ENCODE data around the gene DCST2. TPM values are rescaled to one million over a fixed set of nuclear protein-coding genes. Genes with fewer than 3 reads are reported as not detected.

DCST2 gene
- polyA plus RNA-seq, 3 donors, result 2.6 TPM; not detected in 2

GRCh38 chr1:155051342-155051776 lies 17.8 kb upstream of the DCST2 start:
- H3K27me3 Mint-ChIP-seq (ENCODE audit: low read depth in 3 of 3), result peaks cover 0 to 2% (median 1%) of the 10 kb centered on the region in 3 donors
- H3K79me2 ChIP-seq (ENCODE audit: insufficient read depth, low read length), result peaks cover 22% of the 10 kb centered on the region

DNA sequence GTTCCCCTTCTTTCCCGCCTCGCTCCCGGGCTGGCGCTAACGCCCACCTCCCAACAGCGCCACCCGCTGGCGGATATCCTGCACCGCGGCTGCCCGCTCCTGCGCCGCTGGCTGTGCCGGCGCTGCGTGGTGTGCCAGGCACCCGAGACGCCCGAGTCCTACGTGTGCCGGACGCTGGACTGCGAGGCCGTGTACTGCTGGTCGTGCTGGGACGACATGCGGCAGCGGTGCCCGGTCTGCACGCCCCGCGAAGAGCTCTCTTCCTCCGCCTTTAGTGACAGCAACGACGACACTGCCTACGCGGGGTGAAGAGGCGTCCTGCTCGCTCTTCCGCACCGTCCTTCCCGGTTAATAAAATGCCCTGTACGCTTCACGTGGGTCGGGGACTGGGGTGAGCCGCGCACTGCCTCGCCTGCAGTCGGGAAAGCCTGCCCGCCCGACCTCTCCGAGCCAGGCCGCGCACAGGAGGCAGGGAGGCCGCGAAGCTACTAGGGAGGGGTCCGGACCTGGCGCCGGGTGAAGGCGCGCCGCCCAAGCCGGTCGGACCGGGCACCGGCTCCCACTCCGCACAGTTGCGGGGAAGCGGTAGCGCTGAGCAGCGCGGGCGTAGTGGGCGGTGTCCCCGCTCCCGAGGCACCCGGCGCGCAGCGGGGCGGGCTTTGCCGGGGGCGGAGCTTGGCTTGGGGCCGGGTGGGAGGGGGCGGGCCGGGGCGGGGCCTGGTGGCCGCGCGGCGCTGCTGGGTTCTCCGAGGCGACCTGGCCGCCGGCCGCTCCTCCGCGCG lies 17.2 kb upstream of the DCST2 start, which contains the start of gene ADAM15:
ADAM15 (plus strand) TSS at position 757 of the 782 bp plus-strand sequence. CDS start 71 bp downstream, outside the sequence.
- Histone ChIP-seq H3K36me3 (replicated peaks in 1 of 2; ENCODE audit: control insufficient read depth in 1 of 2, insufficient read depth in 2 of 2, low read length in 2 of 2) (peaks cover 20 to 22% of the 10 kb centered on the region in 2 donors), H3K4me2 (replicated peaks; ENCODE audit: extremely low read depth, low read length, poor library complexity, severe bottlenecking) (peak within 1 kb of the TSS; percentile 100), H3K79me2 (ENCODE audit: insufficient read depth, low read length) (peaks cover 20% of the 10 kb centered on the region), H3K4me1 (ENCODE audit: control insufficient read depth in 1 of 2, insufficient read depth in 2 of 2, low read length in 2 of 2) (peaks cover 28 to 42% of the 10 kb centered on the region in 2 donors), H3K27me3 (ENCODE audit: control insufficient read depth in 2 of 2, insufficient read depth in 2 of 2, low read length in 2 of 2) (no peaks in the 10 kb centered on the region), H3K9me3 (replicated peaks in 1 of 2; ENCODE audit: control insufficient read depth in 1 of 2, insufficient read depth in 1 of 2, low read length in 2 of 2) (no peaks in the 10 kb centered on the region), H3K4me3 (replicated peaks in 1 of 3; ENCODE audit: low read depth in 2 of 3, low read length in 3 of 3) (peak within 1 kb of the TSS; percentile 60 to 96 (median 84)), H4K20me1 (ENCODE audit: insufficient read depth, low read length) (peaks cover 40% of the 10 kb centered on the region), H2AFZ (ENCODE audit: insufficient read depth, low read depth, low read length, poor library complexity, severe bottlenecking) (peak within 1 kb of the TSS; percentile 95), H3K27ac (ENCODE audit: low read depth in 1 of 2, low read length in 2 of 2) (peak within 1 kb of the TSS; percentile 54 to 79), H3K9ac (ENCODE audit: insufficient read depth, low read length, poor library complexity, severe bottlenecking) (peak within 1 kb of the TSS; percentile 75)
- TF ChIP-seq, protein P1, sequence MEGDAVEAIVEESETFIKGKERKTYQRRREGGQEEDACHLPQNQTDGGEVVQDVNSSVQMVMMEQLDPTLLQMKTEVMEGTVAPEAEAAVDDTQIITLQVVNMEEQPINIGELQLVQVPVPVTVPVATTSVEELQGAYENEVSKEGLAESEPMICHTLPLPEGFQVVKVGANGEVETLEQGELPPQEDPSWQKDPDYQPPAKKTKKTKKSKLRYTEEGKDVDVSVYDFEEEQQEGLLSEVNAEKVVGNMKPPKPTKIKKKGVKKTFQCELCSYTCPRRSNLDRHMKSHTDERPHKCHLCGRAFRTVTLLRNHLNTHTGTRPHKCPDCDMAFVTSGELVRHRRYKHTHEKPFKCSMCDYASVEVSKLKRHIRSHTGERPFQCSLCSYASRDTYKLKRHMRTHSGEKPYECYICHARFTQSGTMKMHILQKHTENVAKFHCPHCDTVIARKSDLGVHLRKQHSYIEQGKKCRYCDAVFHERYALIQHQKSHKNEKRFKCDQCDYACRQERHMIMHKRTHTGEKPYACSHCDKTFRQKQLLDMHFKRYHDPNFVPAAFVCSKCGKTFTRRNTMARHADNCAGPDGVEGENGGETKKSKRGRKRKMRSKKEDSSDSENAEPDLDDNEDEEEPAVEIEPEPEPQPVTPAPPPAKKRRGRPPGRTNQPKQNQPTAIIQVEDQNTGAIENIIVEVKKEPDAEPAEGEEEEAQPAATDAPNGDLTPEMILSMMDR (IDR thresholded peaks at IDR 0.05), result peak; percentile 99
- peaks cover 18 to 20% of the 10 kb centered on the region in 2 donors for H3K36me3 Mint-ChIP-seq
- peak; percentile 81 to 88 (median 85) for DNase-seq
- H3K9me3 Mint-ChIP-seq, result no peaks in the 10 kb centered on the region
- peaks cover 26% of the 10 kb centered on the region for H3K4me1 Mint-ChIP-seq
- intact Hi-C loops (cut with micrococcal nuclease), result loop anchor here (5.0 kb wide), 3 partner anchors 37 to 48 kb away; partner anchors contain the start of gene ZBTB7B (in 1 of the 2)
- under 1% methylated on average over 95 of the region's 99 CpGs for WGBS (ENCODE audit: insufficient coverage)
- peak within 1 kb of the TSS; percentile 90 to 95 for H3K4me3 Mint-ChIP-seq
- H3K27me3 Mint-ChIP-seq (ENCODE audit: low read depth in 3 of 3), result peaks cover 0 to 5% (median 1%) of the 10 kb centered on the region in 3 donors
- peak within 1 kb of the TSS; percentile 73 to 93 (median 89) for H3K27ac Mint-ChIP-seq

More at GRCh38 chr1:155051342-155051776, 17.8 kb upstream of the DCST2 start:
- Histone ChIP-seq H3K4me3 (replicated peaks in 1 of 3; ENCODE audit: low read depth in 2 of 3, low read length in 3 of 3) (peak overlapping the region; percentile 60 to 96 (median 81)), H3K27me3 (ENCODE audit: control insufficient read depth in 2 of 2, insufficient read depth in 2 of 2, low read length in 2 of 2) (no peaks in the 10 kb centered on the region), H3K27ac (ENCODE audit: low read depth in 1 of 2, low read length in 2 of 2) (peak overlapping the region; percentile 54 to 79), H3K9ac (ENCODE audit: insufficient read depth, low read length, poor library complexity, severe bottlenecking) (peak overlapping the region; percentile 75), H4K20me1 (ENCODE audit: insufficient read depth, low read length) (peaks cover 46% of the 10 kb centered on the region), H3K36me3 (replicated peaks in 1 of 2; ENCODE audit: control insufficient read depth in 1 of 2, insufficient read depth in 2 of 2, low read length in 2 of 2) (peaks cover 26 to 28% of the 10 kb centered on the region in 2 donors), H3K4me2 (replicated peaks; ENCODE audit: extremely low read depth, low read length, poor library complexity, severe bottlenecking) (peak overlapping the region; percentile 100), H2AFZ (ENCODE audit: insufficient read depth, low read depth, low read length, poor library complexity, severe bottlenecking) (peak overlapping the region; percentile 72), H3K4me1 (ENCODE audit: control insufficient read depth in 1 of 2, insufficient read depth in 2 of 2, low read length in 2 of 2) (peaks cover 28 to 42% of the 10 kb centered on the region in 2 donors), H3K9me3 (replicated peaks in 1 of 2; ENCODE audit: control insufficient read depth in 1 of 2, insufficient read depth in 1 of 2, low read length in 2 of 2) (no peaks in the 10 kb centered on the region)
- 0% methylated on average over 31 of the region's 31 CpGs for WGBS (ENCODE audit: insufficient coverage)
- TF ChIP-seq, protein P1 (IDR thresholded peaks at IDR 0.05), result no peak
- Mint-ChIP-seq H3K9me3 (no peaks in the 10 kb centered on the region), H3K27ac (peak overlapping the region; percentile 73 to 93 (median 89)), H3K4me1 (peaks cover 26% of the 10 kb centered on the region), H3K36me3 (peaks cover 24 to 26% of the 10 kb centered on the region in 2 donors), H3K4me3 (peak overlapping the region; percentile 90 to 95)
- no peak for DNase-seq
- intact Hi-C loops (cut with micrococcal nuclease), result loop anchor here (5.0 kb wide), 3 partner anchors 36 to 49 kb away; partner anchors contain the start of gene ZBTB7B (in 1 of the 2)
